GM11168 (cell line): ENCODE results near the gene TLCD3A.
"Not testable (repeated sequence)": the region's sequence is repeated elsewhere in the genome, so short reads cannot be mapped to it uniquely, and the experiment has no call there.

Experiments used
- in situ Hi-C: fragments of 300-500 bp; cut with MboI; formaldehyde crosslinking; loops from one replicate; pipeline ENCODE4 v1.12.0; 2022; ENCODE audit warnings: low sequenced_read_pairs; ENCODE audit not compliant: unreplicated experiment

The TLCD3A gene

GRCh38 chr17:746783-747629 is 14.6 kb downstream of the TLCD3A start:
- in situ Hi-C loops = no loop called here

GRCh38 chr17:748604-749003 is 16.2 kb downstream of the TLCD3A start:
- in situ Hi-C loops = not testable (repeated sequence)

- in situ Hi-C loops = not testable (repeated sequence)
Measured at GRCh38 chr17:749359-749758, 17.0 kb downstream of the TLCD3A start.

GRCh38 chr17:750431-751037 is 18.1 kb downstream of the TLCD3A start:
- in situ Hi-C loops = no loop called here

GRCh38 chr17:751269-752001 is 19.0 kb downstream of the TLCD3A start:
- in situ Hi-C loops = no loop called here

GRCh38 chr17:752002-752619 is 19.7 kb downstream of the TLCD3A start, which contains the start of gene GEMIN4:
TSS of gene GEMIN4 (minus strand) at chr17:752264. CDS start at chr17:752142, 122 bp downstream.
- in situ Hi-C loops = no loop called here

- in situ Hi-C loops = no loop called here
Measured at GRCh38 chr17:752620-753219, 20.3 kb downstream of the TLCD3A start.

- in situ Hi-C loops = no loop called here
Measured at GRCh38 chr17:753418-753817, 21.0 kb downstream of the TLCD3A start.

- in situ Hi-C loops = not testable (repeated sequence)
Measured at GRCh38 chr17:755319-755961, 23.0 kb downstream of the TLCD3A start.

- in situ Hi-C loops = not testable (repeated sequence)
Measured at GRCh38 chr17:756010-756567, 23.7 kb downstream of the TLCD3A start.

- in situ Hi-C loops = no loop called here
Measured at GRCh38 chr17:759964-760363, 27.6 kb downstream of the TLCD3A start.

GRCh38 chr17:760371-760770 is 28.0 kb downstream of the TLCD3A start:
- in situ Hi-C loops = no loop called here

- in situ Hi-C loops = no loop called here
Measured at GRCh38 chr17:767076-767475, 34.7 kb downstream of the TLCD3A start.

GRCh38 chr17:773016-773415 is 40.6 kb downstream of the TLCD3A start:
- in situ Hi-C loops = no loop called here

- in situ Hi-C loops = no loop called here
Measured at GRCh38 chr17:773467-774312, 41.3 kb downstream of the TLCD3A start.

- in situ Hi-C loops = no loop called here
Measured at GRCh38 chr17:774313-774584, 41.9 kb downstream of the TLCD3A start.

- in situ Hi-C loops = no loop called here
Measured at GRCh38 chr17:778096-778495, 45.7 kb downstream of the TLCD3A start.

GRCh38 chr17:781805-782731 is 49.7 kb downstream of the TLCD3A start, which contains the start of the genes GLOD4 and MRM3:
TSS of gene GLOD4 (minus strand) at chr17:782280. CDS start at chr17:782255, 25 bp downstream.
TSS of gene MRM3 (plus strand) at chr17:782353. CDS start at chr17:782379, 26 bp downstream.
- in situ Hi-C loops = no loop called here
